Sigmoid colon (tissue), 4 donors: Measurements from ENCODE around the gene PSG1.
"Not testable (repeated sequence)": the region's sequence is repeated elsewhere in the genome, so short reads cannot be mapped to it uniquely, and the experiment has no call there.

Source experiments
- POLR2A ChIP-seq, 2 donors: fragments of 450-650 bp; IDR thresholded peaks; one replicate each; pipeline ENCODE4 v1.6.1; 2016; ENCODE audit warnings: antibody characterized with exemption in 2 of 2, mild to moderate bottlenecking in 2 of 2, moderate library complexity in 2 of 2
- POLR2AphosphoS5 ChIP-seq, 4 donors: sonication (generic); formaldehyde crosslinking; IDR thresholded peaks; one replicate each; pipeline ENCODE4 v1.6.1; 2017; ENCODE audit warnings: antibody characterized with exemption in 4 of 4
- TF ChIP-seq, protein P1 (sequence below), 4 experiments: fragments of 450-650 bp in 3 of 4; fragments of 200-600 bp in 1 of 4; IDR thresholded peaks; one replicate each; pipeline ENCODE4 v1.5.1; 2016 to 2019; ENCODE audit warnings: antibody characterized with exemption in 4 of 4, mild to moderate bottlenecking in 3 of 4, moderate library complexity in 2 of 4

DNA sequence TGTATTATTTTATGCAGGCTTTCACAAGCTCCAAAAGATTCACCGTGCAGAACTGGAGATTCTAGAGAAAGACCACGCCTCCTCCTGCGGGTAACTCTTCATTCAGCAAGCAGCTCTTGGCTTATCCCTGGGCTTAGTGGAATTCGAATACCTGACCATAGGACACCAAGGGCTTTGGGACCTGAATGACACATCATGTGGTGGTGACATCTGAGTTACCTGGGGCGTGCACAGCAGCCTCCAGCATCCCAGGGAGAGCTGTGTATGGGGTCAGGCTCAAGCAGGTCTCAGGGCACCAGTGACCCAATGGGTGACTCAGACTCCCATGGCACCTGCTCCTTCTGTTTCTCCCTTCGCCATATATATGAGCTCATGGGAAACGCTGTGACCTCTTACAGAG lies 10.9 kb upstream of the PSG1 start:
- TF ChIP-seq POLR2A, POLR2AphosphoS5 (IDR thresholded peaks at IDR 0.05): not testable (repeated sequence)
- TF ChIP-seq, protein P1, sequence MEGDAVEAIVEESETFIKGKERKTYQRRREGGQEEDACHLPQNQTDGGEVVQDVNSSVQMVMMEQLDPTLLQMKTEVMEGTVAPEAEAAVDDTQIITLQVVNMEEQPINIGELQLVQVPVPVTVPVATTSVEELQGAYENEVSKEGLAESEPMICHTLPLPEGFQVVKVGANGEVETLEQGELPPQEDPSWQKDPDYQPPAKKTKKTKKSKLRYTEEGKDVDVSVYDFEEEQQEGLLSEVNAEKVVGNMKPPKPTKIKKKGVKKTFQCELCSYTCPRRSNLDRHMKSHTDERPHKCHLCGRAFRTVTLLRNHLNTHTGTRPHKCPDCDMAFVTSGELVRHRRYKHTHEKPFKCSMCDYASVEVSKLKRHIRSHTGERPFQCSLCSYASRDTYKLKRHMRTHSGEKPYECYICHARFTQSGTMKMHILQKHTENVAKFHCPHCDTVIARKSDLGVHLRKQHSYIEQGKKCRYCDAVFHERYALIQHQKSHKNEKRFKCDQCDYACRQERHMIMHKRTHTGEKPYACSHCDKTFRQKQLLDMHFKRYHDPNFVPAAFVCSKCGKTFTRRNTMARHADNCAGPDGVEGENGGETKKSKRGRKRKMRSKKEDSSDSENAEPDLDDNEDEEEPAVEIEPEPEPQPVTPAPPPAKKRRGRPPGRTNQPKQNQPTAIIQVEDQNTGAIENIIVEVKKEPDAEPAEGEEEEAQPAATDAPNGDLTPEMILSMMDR (IDR thresholded peaks at IDR 0.05) = not testable (repeated sequence)
